Neural progenitor cell (in vitro differentiated cells): ENCODE results near the gene TTLL9. TPM values are rescaled to one million over a fixed set of nuclear protein-coding genes. Genes with fewer than 3 reads are reported as not detected.

Experiments used
- DNase-seq: peaks from one replicate; pipeline ENCODE4 v3.0.0-alpha.2; 2016; ENCODE audit warnings: low spot score
- H2AFZ ChIP-seq: fragments of 200-600 bp; sonication (generic); replicated peaks from 2 replicates; pipeline ENCODE4 v1.6.1; 2016; ENCODE audit warnings: antibody characterized with exemption
- H3F3A ChIP-seq: fragments of 200-600 bp; sonication (generic); 2 replicates; pipeline ENCODE4 v1.6.1; 2016; ENCODE audit warnings: antibody characterized with exemption, low read depth
- H3K27ac ChIP-seq: fragments of 200-600 bp; sonication (generic); 2 replicates; pipeline ENCODE4 v1.5.1; 2016; ENCODE audit warnings: mild to moderate bottlenecking
- H3K27me3 ChIP-seq: fragments of 200-600 bp; sonication (generic); 2 replicates; pipeline ENCODE4 v1.6.1; 2016; ENCODE audit warnings: mild to moderate bottlenecking, moderate library complexity
- H3K36me3 ChIP-seq: fragments of 200-600 bp; sonication (generic); 2 replicates; pipeline ENCODE4 v1.5.1; 2016
- H3K4me1 ChIP-seq: fragments of 200-600 bp; sonication (generic); 2 replicates; pipeline ENCODE4 v1.6.1; 2016; ENCODE audit warnings: mixed run types
- H3K4me2 ChIP-seq: fragments of 200-600 bp; sonication (generic); 2 replicates; pipeline ENCODE4 v1.6.1; 2016
- H3K4me3 ChIP-seq: fragments of 200-600 bp; sonication (generic); 2 replicates; pipeline ENCODE4 v1.5.1; 2016
- H3K79me2 ChIP-seq: fragments of 200-600 bp; sonication (generic); 2 replicates; pipeline ENCODE4 v1.6.1; 2016; ENCODE audit warnings: low read depth
- H3K9ac ChIP-seq: fragments of 200-600 bp; sonication (generic); 2 replicates; pipeline ENCODE4 v1.6.1; 2016
- H3K9me3 ChIP-seq: fragments of 200-600 bp; sonication (generic); 2 replicates; pipeline ENCODE4 v1.5.1; 2016; ENCODE audit warnings: low read depth
- H4K20me1 ChIP-seq: fragments of 200-600 bp; sonication (generic); 2 replicates; pipeline ENCODE4 v1.6.1; 2016; ENCODE audit warnings: low read depth
- H3K27ac Mint-ChIP-seq: 3 replicates; pipeline ENCODE4 v1.8.0; 2021; ENCODE audit warnings: mixed read lengths
- H3K27me3 Mint-ChIP-seq: 2 replicates; pipeline ENCODE4 v1.8.0; 2022; ENCODE audit warnings: low read depth, mild to moderate bottlenecking, inconsistent platforms, moderate library complexity, mixed read lengths; ENCODE audit not compliant: insufficient read depth
- H3K36me3 Mint-ChIP-seq: 3 replicates; pipeline ENCODE4 v1.8.0; 2021; ENCODE audit warnings: mixed read lengths
- H3K4me1 Mint-ChIP-seq: 3 replicates; pipeline ENCODE4 v1.8.0; 2021; ENCODE audit warnings: mixed read lengths
- H3K4me3 Mint-ChIP-seq: 3 replicates; pipeline ENCODE4 v1.8.0; 2021; ENCODE audit warnings: mild to moderate bottlenecking, moderate library complexity, mixed read lengths
- H3K9me3 Mint-ChIP-seq: 3 replicates; pipeline ENCODE4 v1.8.0; 2020; ENCODE audit warnings: mixed read lengths
- CTCF ChIP-seq: fragments of 200-600 bp; sonication (generic); IDR thresholded peaks from 2 replicates; pipeline ENCODE4 v1.5.1; 2017; ENCODE audit warnings: antibody characterized with exemption, mild to moderate bottlenecking
- EZH2 ChIP-seq: fragments of 200-600 bp; sonication (generic); IDR thresholded peaks from 2 replicates; pipeline ENCODE4 v1.6.1; 2017; ENCODE audit warnings: antibody characterized with exemption, mild to moderate bottlenecking, moderate library complexity
- EZH2phosphoT487 ChIP-seq: fragments of 200-600 bp; sonication (generic); IDR thresholded peaks from 2 replicates; pipeline ENCODE4 v1.6.1; 2017; ENCODE audit warnings: antibody characterized with exemption
- total RNA-seq: library from RNA; depleted of rRNA; stranded (reverse); fragments of >200 nt; gene quantifications from 2 replicates; pipeline ENCODE4 v1.2.3, GENCODE V29; 2015; ENCODE audit warnings: low replicate concordance

The TTLL9 gene
- total RNA-seq, 1 donor from 2014 or later, result not detected

- H3K4me1 Mint-ChIP-seq, result peaks cover 5% of the 10 kb centered on the region
- H3K36me3 ChIP-seq, result no peaks in the 10 kb centered on the region
- TF ChIP-seq EZH2phosphoT487 (no peak), EZH2 (no peak), CTCF (peak; percentile 20)
- H3K4me2 ChIP-seq, result peak overlapping the region; percentile 74
- no peaks in the 10 kb centered on the region for H3K4me1 ChIP-seq
- H3K36me3 Mint-ChIP-seq, result no peaks in the 10 kb centered on the region
- no peaks in the 10 kb centered on the region for H4K20me1 ChIP-seq
- no peaks in the 10 kb centered on the region for H3K9me3 ChIP-seq
- no peak overlapping the region for H3K9ac ChIP-seq
- H3K27ac ChIP-seq, result no peak overlapping the region
- H3K4me3 ChIP-seq, result peak overlapping the region; percentile 57
- H3K27ac Mint-ChIP-seq, result peak overlapping the region; percentile 92
- H3K79me2 ChIP-seq, result no peaks in the 10 kb centered on the region
- peaks cover 2% of the 10 kb centered on the region for H3F3A ChIP-seq
- H2AFZ ChIP-seq, result peak overlapping the region; percentile 74
- peak; percentile 100 for DNase-seq
- peaks cover 11% of the 10 kb centered on the region for H3K27me3 ChIP-seq
- H3K27me3 Mint-ChIP-seq, result no peaks in the 10 kb centered on the region
- H3K4me3 Mint-ChIP-seq, result peak overlapping the region; percentile 94
- no peaks in the 10 kb centered on the region for H3K9me3 Mint-ChIP-seq
Measured at GRCh38 chr20:31879143-31879987, 8.9 kb downstream of the TTLL9 start.

- no peaks in the 10 kb centered on the region for H3K27me3 Mint-ChIP-seq
- no peak overlapping the region for H3K4me2 ChIP-seq
- H3K4me1 ChIP-seq, result no peaks in the 10 kb centered on the region
- H3K4me3 ChIP-seq, result no peak overlapping the region
- DNase-seq, result no peak
- H2AFZ ChIP-seq, result no peak overlapping the region
- H3K9me3 ChIP-seq, result no peaks in the 10 kb centered on the region
- H3K9ac ChIP-seq, result no peak overlapping the region
- peaks cover 11% of the 10 kb centered on the region for H3K27me3 ChIP-seq
- H3K36me3 Mint-ChIP-seq, result no peaks in the 10 kb centered on the region
- H3K27ac Mint-ChIP-seq, result no peak overlapping the region
- no peaks in the 10 kb centered on the region for H3K79me2 ChIP-seq
- H3K27ac ChIP-seq, result no peak overlapping the region
- no peaks in the 10 kb centered on the region for H3K9me3 Mint-ChIP-seq
- TF ChIP-seq CTCF (no peak), EZH2 (no peak), EZH2phosphoT487 (no peak)
- peaks cover 5% of the 10 kb centered on the region for H3K4me1 Mint-ChIP-seq
- no peaks in the 10 kb centered on the region for H3K36me3 ChIP-seq
- H3F3A ChIP-seq, result no peaks in the 10 kb centered on the region
- H3K4me3 Mint-ChIP-seq, result no peak overlapping the region
- H4K20me1 ChIP-seq, result no peaks in the 10 kb centered on the region
Measured at GRCh38 chr20:31881945-31882344, 11.5 kb downstream of the TTLL9 start.

GRCh38 chr20:31883829-31884228 is 13.4 kb downstream of the TTLL9 start:
- Histone ChIP-seq H3K4me1 (no peaks in the 10 kb centered on the region), H3K9me3 (no peaks in the 10 kb centered on the region), H3K27me3 (peaks cover 1% of the 10 kb centered on the region), H3K36me3 (no peaks in the 10 kb centered on the region), H3K4me2 (no peak overlapping the region), H3F3A (no peaks in the 10 kb centered on the region), H3K27ac (no peak overlapping the region), H2AFZ (no peak overlapping the region), H4K20me1 (no peaks in the 10 kb centered on the region), H3K4me3 (no peak overlapping the region), H3K9ac (no peak overlapping the region), H3K79me2 (no peaks in the 10 kb centered on the region)
- H3K27ac Mint-ChIP-seq, result no peak overlapping the region
- H3K4me3 Mint-ChIP-seq, result no peak overlapping the region
- peaks cover 5% of the 10 kb centered on the region for H3K4me1 Mint-ChIP-seq
- H3K9me3 Mint-ChIP-seq, result no peaks in the 10 kb centered on the region
- no peaks in the 10 kb centered on the region for H3K27me3 Mint-ChIP-seq
- no peaks in the 10 kb centered on the region for H3K36me3 Mint-ChIP-seq
- TF ChIP-seq CTCF (no peak), EZH2 (no peak), EZH2phosphoT487 (no peak)
- no peak for DNase-seq
